IMR-90 (cell line): ENCODE data around the gene TSPEAR. TPM values are rescaled to one million over a fixed set of nuclear protein-coding genes. Genes with fewer than 3 reads are reported as not detected.

Experiments used
- ATAC-seq: fragments of 200-7000 bp; cut with Tn5 transposase; 2 replicates; pipeline ENCODE4 v1.9.1; 2020; ENCODE audit warnings: low read depth, mild to moderate bottlenecking, moderate library complexity
- BruUV-seq: library from RNA; stranded (reverse); fragments of 400-500 nt; replicated peaks from 2 replicates; lab custom pipeline; 2021; lab: Mats Ljungman, UMichigan
- CTCF ChIA-PET: fragments of 300-600 bp; formaldehyde crosslinking; extraction: SDS; loops from one replicate; lab custom pipeline; 2021; ENCODE audit warnings: antibody characterized with exemption; lab: Yijun Ruan, JAX
- POLR2A ChIA-PET: fragments of 300-600 bp; sonication (Branson Sonifier 250); formaldehyde crosslinking; loops from one replicate; lab custom pipeline; 2022; ENCODE audit warnings: antibody characterized with exemption; ENCODE audit not compliant: unreplicated experiment; lab: Charles Lee
- DNase-seq: peaks from one replicate; pipeline ENCODE4 v3.0.0; 2013
- H2AFZ ChIP-seq: replicated peaks from 2 replicates; pipeline ENCODE3; 2013; ENCODE audit warnings: low read length, mild to moderate bottlenecking; ENCODE audit not compliant: poor library complexity
- H2AK5ac ChIP-seq: 2 replicates; pipeline ENCODE4 v1.6.1; 2013; ENCODE audit warnings: low read depth, low read length, inconsistent platforms
- H2AK9ac ChIP-seq: replicated peaks from 2 replicates; pipeline ENCODE3; 2013; ENCODE audit warnings: mild to moderate bottlenecking, low read depth, low read length, moderate library complexity; ENCODE audit not compliant: poor library complexity
- H2BK120ac ChIP-seq: 2 replicates; pipeline ENCODE4 v1.6.1; 2013; ENCODE audit warnings: low read depth, low read length, inconsistent platforms
- H2BK15ac ChIP-seq: 3 replicates; pipeline ENCODE4 v1.6.1; 2013; ENCODE audit warnings: low read depth, low read length, inconsistent platforms
- H2BK20ac ChIP-seq: 2 replicates; pipeline ENCODE4 v1.6.1; 2013; ENCODE audit warnings: low read depth, mild to moderate bottlenecking, inconsistent platforms, low read length, moderate library complexity
- H2BK5ac ChIP-seq: 2 replicates; pipeline ENCODE4 v1.6.1; 2013; ENCODE audit warnings: mild to moderate bottlenecking, low read depth, low read length, inconsistent platforms; ENCODE audit not compliant: poor library complexity, severe bottlenecking
- H3K14ac ChIP-seq: replicated peaks from 2 replicates; pipeline ENCODE4 v1.6.1; 2013; ENCODE audit warnings: low read depth, low read length, inconsistent platforms
- H3K18ac ChIP-seq: 2 replicates; pipeline ENCODE4 v1.6.1; 2013; ENCODE audit warnings: low read depth, low read length, control low read depth
- H3K23ac ChIP-seq: 2 replicates; pipeline ENCODE4 v1.6.1; 2013; ENCODE audit warnings: low read depth, low read length, inconsistent platforms
- H3K27ac ChIP-seq: 2 replicates; pipeline ENCODE4 v1.5.1; 2013; ENCODE audit warnings: mild to moderate bottlenecking, control low read depth, low read length; ENCODE audit not compliant: insufficient read depth
- H3K27me3 ChIP-seq: 2 replicates; pipeline ENCODE4 v1.6.1; 2013; ENCODE audit warnings: low read length; ENCODE audit not compliant: control insufficient read depth, insufficient read depth
- H3K36me3 ChIP-seq: 2 replicates; pipeline ENCODE4 v1.6.1; 2013; ENCODE audit warnings: low read length, mixed read lengths; ENCODE audit not compliant: control insufficient read depth, insufficient read depth
- H3K4ac ChIP-seq: 2 replicates; pipeline ENCODE4 v1.6.1; 2013; ENCODE audit warnings: low read depth, low read length, inconsistent platforms
- H3K4me1 ChIP-seq: 2 replicates; pipeline ENCODE4 v1.6.1; 2013; ENCODE audit warnings: low read length, mixed read lengths; ENCODE audit not compliant: control insufficient read depth, insufficient read depth
- H3K4me2 ChIP-seq: 2 replicates; pipeline ENCODE4 v1.6.1; 2013; ENCODE audit warnings: low read depth, mild to moderate bottlenecking, control low read depth, low read length, moderate library complexity
- H3K4me3 ChIP-seq: 2 replicates; pipeline ENCODE4 v1.5.1; 2013; ENCODE audit warnings: low read depth, mild to moderate bottlenecking, control low read depth, low read length, moderate library complexity; ENCODE audit not compliant: insufficient read depth
- H3K56ac ChIP-seq: 2 replicates; pipeline ENCODE4 v1.6.1; 2013; ENCODE audit warnings: low read length, inconsistent platforms; ENCODE audit not compliant: insufficient read depth; ENCODE audit errors: extremely low read depth
- H3K79me1 ChIP-seq, 2 experiments: 2 replicates each; pipeline ENCODE4 v1.6.1; 2013; ENCODE audit warnings: low read length in 2 of 2, inconsistent platforms in 1 of 2, low read depth in 1 of 2
- H3K9ac ChIP-seq: 2 replicates; pipeline ENCODE4 v1.6.1; 2013; ENCODE audit warnings: low read depth, low read length, control low read depth
- H3K9me1 ChIP-seq: 2 replicates; pipeline ENCODE4 v1.6.1; 2013; ENCODE audit warnings: low read length, inconsistent platforms; ENCODE audit not compliant: insufficient read depth
- H3K9me3 ChIP-seq: 2 replicates; pipeline ENCODE4 v1.6.1; 2013; ENCODE audit warnings: low read length; ENCODE audit not compliant: control insufficient read depth, insufficient read depth
- H4K20me1 ChIP-seq: 2 replicates; pipeline ENCODE4 v1.6.1; 2013; ENCODE audit warnings: low read length, inconsistent platforms; ENCODE audit not compliant: insufficient read depth
- H4K5ac ChIP-seq: 2 replicates; pipeline ENCODE4 v1.6.1; 2013; ENCODE audit warnings: mild to moderate bottlenecking, low read depth, low read length, control low read depth
- H4K8ac ChIP-seq, 2 experiments: 2 replicates each; pipeline ENCODE4 v1.6.1; 2013; ENCODE audit warnings: low read depth in 2 of 2, low read length in 2 of 2, control low read depth in 1 of 2, inconsistent platforms in 1 of 2
- H4K91ac ChIP-seq: 2 replicates; pipeline ENCODE4 v1.6.1; 2013; ENCODE audit warnings: low read depth, low read length, inconsistent platforms; ENCODE audit not compliant: insufficient read depth
- BHLHE40 ChIP-seq: fragments of 150-350 bp; IDR thresholded peaks from 2 replicates; pipeline ENCODE4 v1.6.1; 2016; ENCODE audit warnings: mild to moderate bottlenecking, low read depth, low read length
- CEBPB ChIP-seq: IDR thresholded peaks from 2 replicates; pipeline ENCODE4 v1.6.1; 2012; ENCODE audit warnings: low read depth, low read length, improper control_type of control experiment
- CHD1 ChIP-seq: IDR thresholded peaks from 2 replicates; pipeline ENCODE4 v1.6.1; 2012; ENCODE audit warnings: low read depth, low read length, improper control_type of control experiment
- FOS ChIP-seq: fragments of 150-350 bp; IDR thresholded peaks from 2 replicates; pipeline ENCODE4 v1.6.1; 2016; ENCODE audit warnings: low read depth, low read length
- MAFK ChIP-seq: IDR thresholded peaks from 2 replicates; pipeline ENCODE4 v1.6.1; 2012; ENCODE audit warnings: low read depth, low read length, improper control_type of control experiment
- MAZ ChIP-seq: IDR thresholded peaks from 2 replicates; pipeline ENCODE4 v1.6.1; 2012; ENCODE audit warnings: low read depth, mild to moderate bottlenecking, low read length, improper control_type of control experiment, moderate library complexity, borderline replicate concordance
- MXI1 ChIP-seq: IDR thresholded peaks from 2 replicates; pipeline ENCODE4 v1.6.1; 2012; ENCODE audit warnings: low read depth, mild to moderate bottlenecking, low read length, moderate library complexity, borderline replicate concordance
- NFE2L2 ChIP-seq: fragments of 150-350 bp; IDR thresholded peaks from 2 replicates; pipeline ENCODE4 v1.6.1; 2016; ENCODE audit warnings: low read depth, mild to moderate bottlenecking, low read length
- POLR2A ChIP-seq: IDR thresholded peaks from 2 replicates; pipeline ENCODE4 v1.6.1; 2012; ENCODE audit warnings: mild to moderate bottlenecking, low read depth, low read length
- RAD21 ChIP-seq: IDR thresholded peaks from 2 replicates; pipeline ENCODE4 v1.6.1; 2012; ENCODE audit warnings: low read length, improper control_type of control experiment
- RCOR1 ChIP-seq: IDR thresholded peaks from 2 replicates; pipeline ENCODE4 v1.6.1; 2012; ENCODE audit warnings: mild to moderate bottlenecking, low read length, improper control_type of control experiment; ENCODE audit not compliant: insufficient replicate concordance
- RFX5 ChIP-seq: IDR thresholded peaks from 2 replicates; pipeline ENCODE4 v1.8.0; 2012; ENCODE audit warnings: low read depth, mild to moderate bottlenecking, low read length, moderate library complexity
- SMC3 ChIP-seq: fragments of 150-350 bp; IDR thresholded peaks from 2 replicates; pipeline ENCODE4 v1.6.1; 2016; ENCODE audit warnings: low read depth, mild to moderate bottlenecking, antibody characterized with exemption, low read length, moderate library complexity
- WGBS, 2 experiments: methylation state at CpG; one replicate each; pipeline versions ENCODE4 v1.1.5 to v1.1.7; 2013; ENCODE audit warnings: missing lambda C conversion rate in 2 of 2; ENCODE audit not compliant: insufficient read length in 1 of 2; ENCODE audit errors: extremely low coverage in 2 of 2; 5-methylcytosine and 5-hydroxymethylcytosine counted together
- dilution Hi-C: fragments of 300-500 bp; cut with HindIII; formaldehyde crosslinking; loops from one replicate; pipeline ENCODE4 v1.14.3; 2018; ENCODE audit warnings: low sequenced_read_pairs; ENCODE audit not compliant: unreplicated experiment
- in situ Hi-C: fragments of 300-500 bp; cut with MboI; formaldehyde crosslinking; loops from 3 replicates; pipeline ENCODE4 v1.14.3; 2019; ENCODE audit warnings: low sequenced_read_pairs, inconsistent platforms, mixed read lengths
- intact Hi-C: fragments of 100-400 bp; cut with micrococcal nuclease; formaldehyde crosslinking; loops from 2 replicates; pipeline ENCODE4 v1.10.0; 2022
- polyA plus RNA-seq, 3 experiments: library from polyadenylated mRNA; depleted of rRNA; stranded (reverse); fragments of >200 nt; gene quantifications; 2 replicates each; pipeline ENCODE4 v1.2.3, GENCODE V29; 2012; ENCODE audit warnings: low replicate concordance in 1 of 3
- total RNA-seq: library from RNA; depleted of rRNA; stranded (reverse); fragments of >200 nt; gene quantifications from 2 replicates; pipeline ENCODE4 v1.2.3, GENCODE V29; 2012
- TF ChIP-seq, protein P1 (sequence below): conservative IDR thresholded peaks from 2 replicates; pipeline ENCODE4 v1.5.1; 2012; ENCODE audit warnings: mild to moderate bottlenecking, low read depth, low read length, improper control_type of control experiment
- TF ChIP-seq, protein P2 (sequence below): fragments of 150-350 bp; IDR thresholded peaks from 2 replicates; pipeline ENCODE4 v1.6.1; 2017; ENCODE audit warnings: mild to moderate bottlenecking, antibody characterized with exemption, low read length, low read depth
- TF ChIP-seq, protein P3 (sequence below): fragments of 150-350 bp; IDR thresholded peaks from 2 replicates; pipeline ENCODE4 v1.6.1; 2016; ENCODE audit warnings: low read depth, mild to moderate bottlenecking, low read length, moderate library complexity, borderline replicate concordance

TSPEAR gene
- total and polyA plus RNA-seq, 2 of the 4 experiments (the other 2 are of a cell fraction) = not detected

- Histone ChIP-seq H4K20me1 (no peaks in the 10 kb centered on the region), H3K4me2 (no peak overlapping the region), H2BK5ac (no peak overlapping the region), H2BK15ac (no peak overlapping the region), H3K4me3 (no peak overlapping the region), H3K27me3 (peaks cover 26% of the 10 kb centered on the region), H2AK5ac (no peak overlapping the region), H3K9me1 (no peaks in the 10 kb centered on the region), H4K8ac (no peak overlapping the region), H4K5ac (no peak overlapping the region), H3K79me1 (no peaks in the 10 kb centered on the region), H3K36me3 (no peaks in the 10 kb centered on the region), H3K9ac (no peak overlapping the region), H2BK120ac (no peak overlapping the region), H3K27ac (no peak overlapping the region), H3K23ac (no peak overlapping the region), H2BK20ac (no peak overlapping the region), H4K91ac (no peak overlapping the region), H3K18ac (no peak overlapping the region), H2AK9ac (no peak overlapping the region), H3K4me1 (no peaks in the 10 kb centered on the region), H3K56ac (no peak overlapping the region), H3K9me3 (no peaks in the 10 kb centered on the region), H3K4ac (no peak overlapping the region), H3K14ac (no peak overlapping the region), H2AFZ (no peak overlapping the region)
- dilution Hi-C loops (no loop called here), in situ Hi-C loops (loop anchor here (25.0 kb wide), 1 partner anchor 433 kb away; the partner anchor contains the start of gene SLX9), intact Hi-C loops (no loop called here)
- TF ChIP-seq MAFK = no peak
- TF ChIP-seq RCOR1 = no peak
- no peak for TF ChIP-seq CEBPB
- TF ChIP-seq NFE2L2 = no peak
- TF ChIP-seq, protein P1, sequence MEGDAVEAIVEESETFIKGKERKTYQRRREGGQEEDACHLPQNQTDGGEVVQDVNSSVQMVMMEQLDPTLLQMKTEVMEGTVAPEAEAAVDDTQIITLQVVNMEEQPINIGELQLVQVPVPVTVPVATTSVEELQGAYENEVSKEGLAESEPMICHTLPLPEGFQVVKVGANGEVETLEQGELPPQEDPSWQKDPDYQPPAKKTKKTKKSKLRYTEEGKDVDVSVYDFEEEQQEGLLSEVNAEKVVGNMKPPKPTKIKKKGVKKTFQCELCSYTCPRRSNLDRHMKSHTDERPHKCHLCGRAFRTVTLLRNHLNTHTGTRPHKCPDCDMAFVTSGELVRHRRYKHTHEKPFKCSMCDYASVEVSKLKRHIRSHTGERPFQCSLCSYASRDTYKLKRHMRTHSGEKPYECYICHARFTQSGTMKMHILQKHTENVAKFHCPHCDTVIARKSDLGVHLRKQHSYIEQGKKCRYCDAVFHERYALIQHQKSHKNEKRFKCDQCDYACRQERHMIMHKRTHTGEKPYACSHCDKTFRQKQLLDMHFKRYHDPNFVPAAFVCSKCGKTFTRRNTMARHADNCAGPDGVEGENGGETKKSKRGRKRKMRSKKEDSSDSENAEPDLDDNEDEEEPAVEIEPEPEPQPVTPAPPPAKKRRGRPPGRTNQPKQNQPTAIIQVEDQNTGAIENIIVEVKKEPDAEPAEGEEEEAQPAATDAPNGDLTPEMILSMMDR = no peak
- TF ChIP-seq, protein P2, sequence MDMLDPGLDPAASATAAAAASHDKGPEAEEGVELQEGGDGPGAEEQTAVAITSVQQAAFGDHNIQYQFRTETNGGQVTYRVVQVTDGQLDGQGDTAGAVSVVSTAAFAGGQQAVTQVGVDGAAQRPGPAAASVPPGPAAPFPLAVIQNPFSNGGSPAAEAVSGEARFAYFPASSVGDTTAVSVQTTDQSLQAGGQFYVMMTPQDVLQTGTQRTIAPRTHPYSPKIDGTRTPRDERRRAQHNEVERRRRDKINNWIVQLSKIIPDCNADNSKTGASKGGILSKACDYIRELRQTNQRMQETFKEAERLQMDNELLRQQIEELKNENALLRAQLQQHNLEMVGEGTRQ = no peak
- TF ChIP-seq, protein P3, sequence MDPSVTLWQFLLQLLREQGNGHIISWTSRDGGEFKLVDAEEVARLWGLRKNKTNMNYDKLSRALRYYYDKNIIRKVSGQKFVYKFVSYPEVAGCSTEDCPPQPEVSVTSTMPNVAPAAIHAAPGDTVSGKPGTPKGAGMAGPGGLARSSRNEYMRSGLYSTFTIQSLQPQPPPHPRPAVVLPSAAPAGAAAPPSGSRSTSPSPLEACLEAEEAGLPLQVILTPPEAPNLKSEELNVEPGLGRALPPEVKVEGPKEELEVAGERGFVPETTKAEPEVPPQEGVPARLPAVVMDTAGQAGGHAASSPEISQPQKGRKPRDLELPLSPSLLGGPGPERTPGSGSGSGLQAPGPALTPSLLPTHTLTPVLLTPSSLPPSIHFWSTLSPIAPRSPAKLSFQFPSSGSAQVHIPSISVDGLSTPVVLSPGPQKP = no peak
- no peak for TF ChIP-seq BHLHE40
- TF ChIP-seq FOS = no peak
- TF ChIP-seq SMC3 = no peak
- no peak for TF ChIP-seq CHD1
- TF ChIP-seq RFX5 = no peak
- no peak for TF ChIP-seq MXI1
- no peak for TF ChIP-seq MAZ
- no peak for TF ChIP-seq POLR2A
- no peak for TF ChIP-seq RAD21
- no TSS peak for BruUV-seq
- no peak for ATAC-seq
- WGBS, 2 experiments = 73% methylated on average over 5 of the region's 20 CpGs; no CpG with 5 or more reads in 1 of the 2 experiments
- ChIA-PET CTCF (no interaction called here), POLR2A (no interaction called here)
- DNase-seq = no peak
Observed at GRCh38 chr21:44503901-44504399, 207.4 kb downstream of the TSPEAR start.
